Loucy (cell line): ENCODE results near the gene DCHS2.
"Not testable (repeated sequence)": the region's sequence is repeated elsewhere in the genome, so short reads cannot be mapped to it uniquely, and the experiment has no call there.

ENCODE experiments used
- H2AFZ ChIP-seq: fragments of 200-600 bp; sonication (generic); 2 replicates; pipeline ENCODE4 v1.6.0; 2016; ENCODE audit warnings: antibody characterized with exemption, mild to moderate bottlenecking, low read length, moderate library complexity
- H3F3A ChIP-seq: fragments of 200-600 bp; 2 replicates; pipeline ENCODE4 v1.6.0; 2016; ENCODE audit warnings: antibody characterized with exemption, low read depth, mild to moderate bottlenecking
- H3K27me3 ChIP-seq: fragments of 200-600 bp; sonication (generic); 2 replicates; pipeline ENCODE4 v1.6.1; 2014; ENCODE audit warnings: low read length, mild to moderate bottlenecking; ENCODE audit not compliant: insufficient read depth, poor library complexity, severe bottlenecking
- H3K36me3 ChIP-seq: fragments of 200-600 bp; sonication (generic); 2 replicates; pipeline ENCODE4 v1.6.1; 2016; ENCODE audit warnings: low read length; ENCODE audit not compliant: insufficient read depth
- H3K4me1 ChIP-seq: fragments of 200-600 bp; sonication (generic); 2 replicates; pipeline ENCODE4 v1.5.1; 2014; ENCODE audit warnings: low read length, mild to moderate bottlenecking; ENCODE audit not compliant: insufficient read depth, poor library complexity, severe bottlenecking
- H3K4me2 ChIP-seq: fragments of 200-600 bp; sonication (generic); 2 replicates; pipeline ENCODE4 v1.6.0; 2014; ENCODE audit warnings: antibody characterized with exemption, low read length, low read depth, mild to moderate bottlenecking; ENCODE audit not compliant: poor library complexity, severe bottlenecking
- H3K4me3 ChIP-seq: fragments of 200-600 bp; sonication (generic); 2 replicates; pipeline ENCODE4 v1.5.1; 2014; ENCODE audit warnings: low read length, mild to moderate bottlenecking, mixed read lengths; ENCODE audit not compliant: poor library complexity, severe bottlenecking
- H3K79me2 ChIP-seq: fragments of 200-600 bp; sonication (generic); 2 replicates; pipeline ENCODE4 v1.6.1; 2014; ENCODE audit warnings: low read length; ENCODE audit not compliant: insufficient read depth
- H3K9ac ChIP-seq: fragments of 200-600 bp; sonication (generic); 2 replicates; pipeline ENCODE4 v1.6.0; 2014; ENCODE audit warnings: mild to moderate bottlenecking, low read depth, low read length, moderate library complexity; ENCODE audit not compliant: poor library complexity, severe bottlenecking
- H3K9me2 ChIP-seq: fragments of 200-600 bp; sonication (generic); replicated peaks from 2 replicates; pipeline ENCODE4 v1.6.1; 2016; ENCODE audit warnings: low read depth, low read length, mixed read lengths
- H3K9me3 ChIP-seq: fragments of 200-600 bp; sonication (generic); 2 replicates; pipeline ENCODE4 v1.6.1; 2014; ENCODE audit warnings: mild to moderate bottlenecking, antibody characterized with exemption, low read length, low read depth; ENCODE audit not compliant: insufficient read depth
- H4K20me1 ChIP-seq: fragments of 200-600 bp; sonication (generic); 2 replicates; pipeline ENCODE4 v1.6.0; 2014; ENCODE audit warnings: antibody characterized with exemption, low read length, mild to moderate bottlenecking; ENCODE audit not compliant: insufficient read depth, poor library complexity, severe bottlenecking
- CTCF ChIP-seq: fragments of 200-600 bp; sonication (generic); conservative IDR thresholded peaks from 2 replicates; pipeline ENCODE4 v1.5.1; 2014; ENCODE audit warnings: mild to moderate bottlenecking, antibody characterized with exemption, low read length
- EZH2phosphoT487 ChIP-seq: fragments of 200-600 bp; IDR thresholded peaks from 2 replicates; pipeline ENCODE4 v1.6.1; 2018; ENCODE audit warnings: antibody characterized with exemption, mild to moderate bottlenecking, moderate library complexity, borderline replicate concordance

DCHS2 gene

GRCh38 chr4:154230723-154231122 is 260.9 kb downstream of the DCHS2 start:
- Histone ChIP-seq H3K9ac (no peak overlapping the region), H3F3A (no peaks in the 10 kb centered on the region), H3K27me3 (no peaks in the 10 kb centered on the region), H3K4me2 (no peak overlapping the region), H3K79me2 (no peaks in the 10 kb centered on the region), H3K4me1 (no peaks in the 10 kb centered on the region), H3K4me3 (no peak overlapping the region), H4K20me1 (no peaks in the 10 kb centered on the region), H2AFZ (no peak overlapping the region), H3K9me3 (no peaks in the 10 kb centered on the region), H3K9me2 (no peaks in the 10 kb centered on the region), H3K36me3 (no peaks in the 10 kb centered on the region)
- TF ChIP-seq EZH2phosphoT487, result no peak
- no peak for TF ChIP-seq CTCF

- Histone ChIP-seq H4K20me1 (no peaks in the 10 kb centered on the region), H3K9me2 (no peaks in the 10 kb centered on the region), H3F3A (no peaks in the 10 kb centered on the region), H3K4me3 (no peak overlapping the region), H3K9me3 (no peaks in the 10 kb centered on the region), H3K27me3 (no peaks in the 10 kb centered on the region), H3K4me2 (no peak overlapping the region), H3K79me2 (no peaks in the 10 kb centered on the region), H2AFZ (no peak overlapping the region), H3K9ac (no peak overlapping the region), H3K4me1 (no peaks in the 10 kb centered on the region), H3K36me3 (no peaks in the 10 kb centered on the region)
- TF ChIP-seq EZH2phosphoT487 (no peak), CTCF (no peak)
Measured at GRCh38 chr4:154230091-154230490, 261.5 kb downstream of the DCHS2 start.

- H3K4me2 ChIP-seq, result no peak overlapping the region
- no peaks in the 10 kb centered on the region for H3K79me2 ChIP-seq
- no peak overlapping the region for H3K9ac ChIP-seq
- H3K27me3 ChIP-seq, result no peaks in the 10 kb centered on the region
- H3K36me3 ChIP-seq, result no peaks in the 10 kb centered on the region
- H2AFZ ChIP-seq, result no peak overlapping the region
- TF ChIP-seq EZH2phosphoT487, result no peak
- H3K4me3 ChIP-seq, result no peak overlapping the region
- no peaks in the 10 kb centered on the region for H3K4me1 ChIP-seq
- no peaks in the 10 kb centered on the region for H3K9me2 ChIP-seq
- no peaks in the 10 kb centered on the region for H4K20me1 ChIP-seq
- no peaks in the 10 kb centered on the region; the same call in 1 of the 2 replicates for H3K9me3 ChIP-seq
- no peaks in the 10 kb centered on the region for H3F3A ChIP-seq
Measured at GRCh38 chr4:154222875-154223274, 268.7 kb downstream of the DCHS2 start.

DNA sequence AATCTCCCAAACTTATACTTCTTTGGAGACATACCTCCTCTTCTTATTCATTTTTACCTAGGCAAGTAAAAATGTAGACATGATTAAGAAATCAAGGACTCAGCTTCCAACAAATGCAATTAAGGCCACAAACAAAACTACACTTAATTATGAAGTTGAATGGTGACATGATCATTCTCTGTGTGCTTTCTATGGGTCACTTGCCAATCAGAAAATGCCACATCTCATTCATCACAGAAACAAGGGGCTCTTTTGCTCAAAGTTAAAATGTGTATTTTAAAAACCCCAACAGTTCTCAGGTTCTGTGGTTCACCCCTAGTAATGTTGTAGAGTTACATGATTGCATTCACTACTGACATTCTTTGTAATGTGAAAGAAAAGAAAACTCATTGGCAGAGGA is 273.5 kb downstream of the DCHS2 start:
- Histone ChIP-seq H2AFZ (no peak overlapping the region), H3K4me1 (no peaks in the 10 kb centered on the region), H3K36me3 (no peaks in the 10 kb centered on the region), H3K4me3 (no peak overlapping the region), H3K9me2 (no peaks in the 10 kb centered on the region), H3K9me3 (no peaks in the 10 kb centered on the region; the same call in 1 of the 2 replicates), H4K20me1 (no peaks in the 10 kb centered on the region), H3K4me2 (no peak overlapping the region), H3K9ac (no peak overlapping the region), H3K79me2 (no peaks in the 10 kb centered on the region), H3K27me3 (no peaks in the 10 kb centered on the region), H3F3A (no peaks in the 10 kb centered on the region)
- no peak for TF ChIP-seq EZH2phosphoT487
- no peak for TF ChIP-seq CTCF

DNA sequence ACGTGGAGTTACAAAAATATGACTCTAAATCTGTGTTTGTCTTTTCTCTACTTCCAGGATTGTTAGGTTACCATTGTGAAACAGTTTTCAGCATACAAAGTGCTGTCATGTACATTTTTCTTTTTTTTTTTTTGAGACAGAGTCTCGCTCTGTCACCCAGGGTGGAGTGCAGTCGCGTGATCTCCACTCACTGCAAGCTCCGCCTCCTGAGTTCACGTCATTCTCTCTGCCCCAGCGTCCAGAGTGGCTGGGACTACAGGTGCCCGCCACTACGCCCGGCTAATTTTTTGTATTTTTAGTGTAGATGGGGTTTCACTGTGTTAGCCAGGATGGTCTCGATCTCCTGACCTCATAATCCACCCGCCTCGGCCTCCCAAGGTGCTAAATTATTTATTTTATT is 274.2 kb downstream of the DCHS2 start:
- H3K4me2 ChIP-seq, H4K20me1 ChIP-seq, H3K4me1 ChIP-seq, H3K9me2 ChIP-seq, H3K4me3 ChIP-seq, H3K9me3 ChIP-seq, H3K79me2 ChIP-seq, H3K36me3 ChIP-seq, H3K9ac ChIP-seq, H2AFZ ChIP-seq, H3F3A ChIP-seq, H3K27me3 ChIP-seq: not testable (repeated sequence)
